ENCODE results near the gene PLXND1.
"Not testable (repeated sequence)": the region's sequence is repeated elsewhere in the genome, so short reads cannot be mapped to it uniquely, and the experiment has no call there.

PLXND1 gene

GRCh38 chr3:129549805-129550204, 56.7 kb downstream of the PLXND1 start:
- no peak overlapping the region for H3K4me3 ChIP-seq (ENCODE audit: low read depth, low read length)
- TF ChIP-seq, protein P1, sequence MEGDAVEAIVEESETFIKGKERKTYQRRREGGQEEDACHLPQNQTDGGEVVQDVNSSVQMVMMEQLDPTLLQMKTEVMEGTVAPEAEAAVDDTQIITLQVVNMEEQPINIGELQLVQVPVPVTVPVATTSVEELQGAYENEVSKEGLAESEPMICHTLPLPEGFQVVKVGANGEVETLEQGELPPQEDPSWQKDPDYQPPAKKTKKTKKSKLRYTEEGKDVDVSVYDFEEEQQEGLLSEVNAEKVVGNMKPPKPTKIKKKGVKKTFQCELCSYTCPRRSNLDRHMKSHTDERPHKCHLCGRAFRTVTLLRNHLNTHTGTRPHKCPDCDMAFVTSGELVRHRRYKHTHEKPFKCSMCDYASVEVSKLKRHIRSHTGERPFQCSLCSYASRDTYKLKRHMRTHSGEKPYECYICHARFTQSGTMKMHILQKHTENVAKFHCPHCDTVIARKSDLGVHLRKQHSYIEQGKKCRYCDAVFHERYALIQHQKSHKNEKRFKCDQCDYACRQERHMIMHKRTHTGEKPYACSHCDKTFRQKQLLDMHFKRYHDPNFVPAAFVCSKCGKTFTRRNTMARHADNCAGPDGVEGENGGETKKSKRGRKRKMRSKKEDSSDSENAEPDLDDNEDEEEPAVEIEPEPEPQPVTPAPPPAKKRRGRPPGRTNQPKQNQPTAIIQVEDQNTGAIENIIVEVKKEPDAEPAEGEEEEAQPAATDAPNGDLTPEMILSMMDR (IDR thresholded peaks at IDR 0.05; ENCODE audit: control insufficient read depth, extremely low read depth, insufficient read depth) = no peak
- DNase-seq (ENCODE audit: low read depth) = no peak

GRCh38 chr3:129549006-129549800, 57.3 kb downstream of the PLXND1 start:
- TF ChIP-seq, protein P1 (IDR thresholded peaks at IDR 0.05; ENCODE audit: control insufficient read depth, extremely low read depth, insufficient read depth) = no peak
- no peak for DNase-seq (ENCODE audit: low read depth)
- no peak overlapping the region for H3K4me3 ChIP-seq (ENCODE audit: low read depth, low read length)

GRCh38 chr3:129548104-129548965, 58.1 kb downstream of the PLXND1 start:
- TF ChIP-seq, protein P1 (IDR thresholded peaks at IDR 0.05; ENCODE audit: control insufficient read depth, extremely low read depth, insufficient read depth) = no peak
- DNase-seq (ENCODE audit: low read depth) = no peak
- H3K4me3 ChIP-seq (ENCODE audit: low read depth, low read length) = no peak overlapping the region

DNA sequence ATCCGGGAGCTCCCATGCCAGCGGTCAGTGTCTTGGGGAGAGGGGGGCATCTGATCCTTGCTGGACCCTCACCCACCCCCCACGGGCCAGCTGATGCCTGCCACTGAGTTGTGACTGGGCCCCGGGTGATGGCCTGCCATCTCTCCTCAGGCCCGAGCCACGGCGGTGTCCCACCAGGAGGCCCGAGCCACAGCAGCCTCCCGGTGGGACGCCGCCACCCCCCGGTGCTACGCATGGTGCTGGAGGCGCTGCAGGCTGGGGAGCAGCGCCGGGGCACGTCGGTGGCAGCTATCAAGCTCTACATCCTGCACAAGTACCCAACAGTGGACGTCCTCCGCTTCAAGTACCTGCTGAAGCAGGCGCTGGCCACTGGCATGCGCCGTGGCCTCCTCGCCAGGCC, 59.2 kb downstream of the PLXND1 start:
- TF ChIP-seq, protein P1 (IDR thresholded peaks at IDR 0.05; ENCODE audit: control insufficient read depth, extremely low read depth, insufficient read depth) = no peak
- no peak for DNase-seq (ENCODE audit: low read depth)
- H3K4me3 ChIP-seq (ENCODE audit: low read depth, low read length) = no peak overlapping the region

GRCh38 chr3:129545951-129546350, 60.5 kb downstream of the PLXND1 start:
- not testable (repeated sequence) for H3K4me3 ChIP-seq (ENCODE audit: low read depth, low read length); DNase-seq (ENCODE audit: low read depth)

DNA sequence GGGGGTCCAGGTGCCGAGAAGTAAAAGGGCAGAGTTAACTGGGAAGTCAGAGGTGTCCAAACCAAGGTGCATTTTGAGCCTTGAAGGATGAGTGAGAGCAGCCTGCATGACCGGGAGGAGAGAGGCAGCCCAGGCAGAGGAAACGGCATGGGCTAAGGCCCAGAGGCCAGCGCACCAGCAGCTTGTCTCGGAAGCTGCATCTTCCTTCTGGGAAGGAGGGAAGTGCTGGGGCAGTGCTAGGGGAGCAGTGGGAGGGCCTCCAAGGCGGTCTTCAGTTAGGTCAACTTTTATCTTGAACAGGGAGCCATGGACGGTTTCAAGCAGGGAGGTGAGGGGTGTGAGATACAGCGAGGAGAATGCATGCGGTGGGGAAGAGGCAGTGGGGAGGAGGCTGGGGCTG, 62.5 kb downstream of the PLXND1 start:
- TF ChIP-seq, protein P1 (IDR thresholded peaks at IDR 0.05; ENCODE audit: control insufficient read depth, extremely low read depth, insufficient read depth) = no peak
- DNase-seq (ENCODE audit: low read depth) = no peak
- H3K4me3 ChIP-seq (ENCODE audit: low read depth, low read length) = no peak overlapping the region

- H3K4me3 ChIP-seq (ENCODE audit: low read depth, low read length) = no peak within 1 kb of the TSS
- no peak for DNase-seq (ENCODE audit: low read depth)
- TF ChIP-seq, protein P1 (IDR thresholded peaks at IDR 0.05; ENCODE audit: control insufficient read depth, extremely low read depth, insufficient read depth) = no peak
Observed at GRCh38 chr3:129543156-129543790, 63.2 kb downstream of the PLXND1 start, which contains the start of gene H1-8. Gene H1-8 (plus strand): TSS chr3:129543175. CDS start chr3:129543219, 44 bp downstream.
